Measurements from ENCODE around the gene TMEM52B.

- TF ChIP-seq CTCF (IDR thresholded peaks at IDR 0.05) = no peak
- TF ChIP-seq POLR2A (IDR thresholded peaks at IDR 0.05) = no peak
- no peak for TF ChIP-seq POLR2AphosphoS5 (IDR thresholded peaks at IDR 0.05)
Observed at GRCh38 chr12:10197879-10198278, 19.0 kb downstream of the TMEM52B start.

Data from breast epithelium (tissue), 3 donors.